IMR-90 (cell line): ENCODE data around the gene BACH1. TPM values are rescaled to one million over a fixed set of nuclear protein-coding genes. Genes with fewer than 3 reads are reported as not detected.

Experiments used
- ATAC-seq: fragments of 200-7000 bp; cut with Tn5 transposase; 2 replicates; pipeline ENCODE4 v1.9.1; 2020; ENCODE audit warnings: low read depth, mild to moderate bottlenecking, moderate library complexity
- BruUV-seq: library from RNA; stranded (reverse); fragments of 400-500 nt; replicated peaks from 2 replicates; lab custom pipeline; 2021; lab: Mats Ljungman, UMichigan
- CTCF ChIA-PET: fragments of 300-600 bp; formaldehyde crosslinking; extraction: SDS; loops from one replicate; lab custom pipeline; 2021; ENCODE audit warnings: antibody characterized with exemption; lab: Yijun Ruan, JAX
- POLR2A ChIA-PET: fragments of 300-600 bp; sonication (Branson Sonifier 250); formaldehyde crosslinking; loops from one replicate; lab custom pipeline; 2022; ENCODE audit warnings: antibody characterized with exemption; ENCODE audit not compliant: unreplicated experiment; lab: Charles Lee
- DNase-seq: peaks from one replicate; pipeline ENCODE4 v3.0.0; 2013
- H2AFZ ChIP-seq: replicated peaks from 2 replicates; pipeline ENCODE3; 2013; ENCODE audit warnings: low read length, mild to moderate bottlenecking; ENCODE audit not compliant: poor library complexity
- H2AK5ac ChIP-seq: 2 replicates; pipeline ENCODE4 v1.6.1; 2013; ENCODE audit warnings: low read depth, low read length, inconsistent platforms
- H2AK9ac ChIP-seq: replicated peaks from 2 replicates; pipeline ENCODE3; 2013; ENCODE audit warnings: mild to moderate bottlenecking, low read depth, low read length, moderate library complexity; ENCODE audit not compliant: poor library complexity
- H2BK120ac ChIP-seq: 2 replicates; pipeline ENCODE4 v1.6.1; 2013; ENCODE audit warnings: low read depth, low read length, inconsistent platforms
- H2BK15ac ChIP-seq: 3 replicates; pipeline ENCODE4 v1.6.1; 2013; ENCODE audit warnings: low read depth, low read length, inconsistent platforms
- H2BK20ac ChIP-seq: 2 replicates; pipeline ENCODE4 v1.6.1; 2013; ENCODE audit warnings: low read depth, mild to moderate bottlenecking, inconsistent platforms, low read length, moderate library complexity
- H2BK5ac ChIP-seq: 2 replicates; pipeline ENCODE4 v1.6.1; 2013; ENCODE audit warnings: mild to moderate bottlenecking, low read depth, low read length, inconsistent platforms; ENCODE audit not compliant: poor library complexity, severe bottlenecking
- H3K14ac ChIP-seq: replicated peaks from 2 replicates; pipeline ENCODE4 v1.6.1; 2013; ENCODE audit warnings: low read depth, low read length, inconsistent platforms
- H3K18ac ChIP-seq: 2 replicates; pipeline ENCODE4 v1.6.1; 2013; ENCODE audit warnings: low read depth, low read length, control low read depth
- H3K23ac ChIP-seq: 2 replicates; pipeline ENCODE4 v1.6.1; 2013; ENCODE audit warnings: low read depth, low read length, inconsistent platforms
- H3K27ac ChIP-seq: 2 replicates; pipeline ENCODE4 v1.5.1; 2013; ENCODE audit warnings: mild to moderate bottlenecking, control low read depth, low read length; ENCODE audit not compliant: insufficient read depth
- H3K27me3 ChIP-seq: 2 replicates; pipeline ENCODE4 v1.6.1; 2013; ENCODE audit warnings: low read length; ENCODE audit not compliant: control insufficient read depth, insufficient read depth
- H3K36me3 ChIP-seq: 2 replicates; pipeline ENCODE4 v1.6.1; 2013; ENCODE audit warnings: low read length, mixed read lengths; ENCODE audit not compliant: control insufficient read depth, insufficient read depth
- H3K4ac ChIP-seq: 2 replicates; pipeline ENCODE4 v1.6.1; 2013; ENCODE audit warnings: low read depth, low read length, inconsistent platforms
- H3K4me1 ChIP-seq: 2 replicates; pipeline ENCODE4 v1.6.1; 2013; ENCODE audit warnings: low read length, mixed read lengths; ENCODE audit not compliant: control insufficient read depth, insufficient read depth
- H3K4me2 ChIP-seq: 2 replicates; pipeline ENCODE4 v1.6.1; 2013; ENCODE audit warnings: low read depth, mild to moderate bottlenecking, control low read depth, low read length, moderate library complexity
- H3K4me3 ChIP-seq: 2 replicates; pipeline ENCODE4 v1.5.1; 2013; ENCODE audit warnings: low read depth, mild to moderate bottlenecking, control low read depth, low read length, moderate library complexity; ENCODE audit not compliant: insufficient read depth
- H3K56ac ChIP-seq: 2 replicates; pipeline ENCODE4 v1.6.1; 2013; ENCODE audit warnings: low read length, inconsistent platforms; ENCODE audit not compliant: insufficient read depth; ENCODE audit errors: extremely low read depth
- H3K79me1 ChIP-seq, 2 experiments: 2 replicates each; pipeline ENCODE4 v1.6.1; 2013; ENCODE audit warnings: low read length in 2 of 2, inconsistent platforms in 1 of 2, low read depth in 1 of 2
- H3K9ac ChIP-seq: 2 replicates; pipeline ENCODE4 v1.6.1; 2013; ENCODE audit warnings: low read depth, low read length, control low read depth
- H3K9me1 ChIP-seq: 2 replicates; pipeline ENCODE4 v1.6.1; 2013; ENCODE audit warnings: low read length, inconsistent platforms; ENCODE audit not compliant: insufficient read depth
- H3K9me3 ChIP-seq: 2 replicates; pipeline ENCODE4 v1.6.1; 2013; ENCODE audit warnings: low read length; ENCODE audit not compliant: control insufficient read depth, insufficient read depth
- H4K20me1 ChIP-seq: 2 replicates; pipeline ENCODE4 v1.6.1; 2013; ENCODE audit warnings: low read length, inconsistent platforms; ENCODE audit not compliant: insufficient read depth
- H4K5ac ChIP-seq: 2 replicates; pipeline ENCODE4 v1.6.1; 2013; ENCODE audit warnings: mild to moderate bottlenecking, low read depth, low read length, control low read depth
- H4K8ac ChIP-seq, 2 experiments: 2 replicates each; pipeline ENCODE4 v1.6.1; 2013; ENCODE audit warnings: low read depth in 2 of 2, low read length in 2 of 2, control low read depth in 1 of 2, inconsistent platforms in 1 of 2
- H4K91ac ChIP-seq: 2 replicates; pipeline ENCODE4 v1.6.1; 2013; ENCODE audit warnings: low read depth, low read length, inconsistent platforms; ENCODE audit not compliant: insufficient read depth
- BHLHE40 ChIP-seq: fragments of 150-350 bp; IDR thresholded peaks from 2 replicates; pipeline ENCODE4 v1.6.1; 2016; ENCODE audit warnings: mild to moderate bottlenecking, low read depth, low read length
- CEBPB ChIP-seq: IDR thresholded peaks from 2 replicates; pipeline ENCODE4 v1.6.1; 2012; ENCODE audit warnings: low read depth, low read length, improper control_type of control experiment
- CHD1 ChIP-seq: IDR thresholded peaks from 2 replicates; pipeline ENCODE4 v1.6.1; 2012; ENCODE audit warnings: low read depth, low read length, improper control_type of control experiment
- FOS ChIP-seq: fragments of 150-350 bp; IDR thresholded peaks from 2 replicates; pipeline ENCODE4 v1.6.1; 2016; ENCODE audit warnings: low read depth, low read length
- MAFK ChIP-seq: IDR thresholded peaks from 2 replicates; pipeline ENCODE4 v1.6.1; 2012; ENCODE audit warnings: low read depth, low read length, improper control_type of control experiment
- MAZ ChIP-seq: IDR thresholded peaks from 2 replicates; pipeline ENCODE4 v1.6.1; 2012; ENCODE audit warnings: low read depth, mild to moderate bottlenecking, low read length, improper control_type of control experiment, moderate library complexity, borderline replicate concordance
- MXI1 ChIP-seq: IDR thresholded peaks from 2 replicates; pipeline ENCODE4 v1.6.1; 2012; ENCODE audit warnings: low read depth, mild to moderate bottlenecking, low read length, moderate library complexity, borderline replicate concordance
- NFE2L2 ChIP-seq: fragments of 150-350 bp; IDR thresholded peaks from 2 replicates; pipeline ENCODE4 v1.6.1; 2016; ENCODE audit warnings: low read depth, mild to moderate bottlenecking, low read length
- POLR2A ChIP-seq: IDR thresholded peaks from 2 replicates; pipeline ENCODE4 v1.6.1; 2012; ENCODE audit warnings: mild to moderate bottlenecking, low read depth, low read length
- RAD21 ChIP-seq: IDR thresholded peaks from 2 replicates; pipeline ENCODE4 v1.6.1; 2012; ENCODE audit warnings: low read length, improper control_type of control experiment
- RCOR1 ChIP-seq: IDR thresholded peaks from 2 replicates; pipeline ENCODE4 v1.6.1; 2012; ENCODE audit warnings: mild to moderate bottlenecking, low read length, improper control_type of control experiment; ENCODE audit not compliant: insufficient replicate concordance
- RFX5 ChIP-seq: IDR thresholded peaks from 2 replicates; pipeline ENCODE4 v1.8.0; 2012; ENCODE audit warnings: low read depth, mild to moderate bottlenecking, low read length, moderate library complexity
- SMC3 ChIP-seq: fragments of 150-350 bp; IDR thresholded peaks from 2 replicates; pipeline ENCODE4 v1.6.1; 2016; ENCODE audit warnings: low read depth, mild to moderate bottlenecking, antibody characterized with exemption, low read length, moderate library complexity
- WGBS, 2 experiments: methylation state at CpG; one replicate each; pipeline versions ENCODE4 v1.1.5 to v1.1.7; 2013; ENCODE audit warnings: missing lambda C conversion rate in 2 of 2; ENCODE audit not compliant: insufficient read length in 1 of 2; ENCODE audit errors: extremely low coverage in 2 of 2; 5-methylcytosine and 5-hydroxymethylcytosine counted together
- dilution Hi-C: fragments of 300-500 bp; cut with HindIII; formaldehyde crosslinking; loops from one replicate; pipeline ENCODE4 v1.14.3; 2018; ENCODE audit warnings: low sequenced_read_pairs; ENCODE audit not compliant: unreplicated experiment
- in situ Hi-C: fragments of 300-500 bp; cut with MboI; formaldehyde crosslinking; loops from 3 replicates; pipeline ENCODE4 v1.14.3; 2019; ENCODE audit warnings: low sequenced_read_pairs, inconsistent platforms, mixed read lengths
- intact Hi-C: fragments of 100-400 bp; cut with micrococcal nuclease; formaldehyde crosslinking; loops from 2 replicates; pipeline ENCODE4 v1.10.0; 2022
- polyA plus RNA-seq, 3 experiments: library from polyadenylated mRNA; depleted of rRNA; stranded (reverse); fragments of >200 nt; gene quantifications; 2 replicates each; pipeline ENCODE4 v1.2.3, GENCODE V29; 2012; ENCODE audit warnings: low replicate concordance in 1 of 3
- total RNA-seq: library from RNA; depleted of rRNA; stranded (reverse); fragments of >200 nt; gene quantifications from 2 replicates; pipeline ENCODE4 v1.2.3, GENCODE V29; 2012
- TF ChIP-seq, protein P1 (sequence below): fragments of 150-350 bp; IDR thresholded peaks from 2 replicates; pipeline ENCODE4 v1.6.1; 2017; ENCODE audit warnings: mild to moderate bottlenecking, antibody characterized with exemption, low read length, low read depth
- TF ChIP-seq, protein P2 (sequence below): fragments of 150-350 bp; IDR thresholded peaks from 2 replicates; pipeline ENCODE4 v1.6.1; 2016; ENCODE audit warnings: low read depth, mild to moderate bottlenecking, low read length, moderate library complexity, borderline replicate concordance
- TF ChIP-seq, protein P3 (sequence below): conservative IDR thresholded peaks from 2 replicates; pipeline ENCODE4 v1.5.1; 2012; ENCODE audit warnings: mild to moderate bottlenecking, low read depth, low read length, improper control_type of control experiment

BACH1 gene
- total and polyA plus RNA-seq, 2 of the 4 experiments (the other 2 are of a cell fraction) = 23.1 to 108 TPM

DNA sequence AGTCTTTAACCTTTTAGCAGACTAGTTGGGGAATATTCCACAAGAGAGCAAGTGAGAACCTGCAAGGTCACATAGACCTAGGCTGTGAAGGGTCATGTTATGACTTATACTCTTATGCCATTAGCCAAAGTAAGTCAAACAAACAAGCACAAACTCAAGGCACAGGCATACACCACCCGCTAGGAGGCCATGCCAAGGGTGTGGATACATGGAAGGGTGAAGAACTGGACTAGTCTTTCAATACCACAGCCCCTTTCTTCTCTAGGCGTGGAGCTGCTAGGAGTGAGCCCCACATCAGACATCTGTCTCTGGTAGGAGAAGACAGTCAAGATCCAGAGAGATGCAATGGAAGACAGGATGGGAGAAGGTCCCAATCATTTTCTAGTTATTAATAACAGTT lies 68.6 kb downstream of the BACH1 start:
- Histone ChIP-seq H3K27ac (no peak overlapping the region), H3K4me2 (no peak overlapping the region), H3K27me3 (no peaks in the 10 kb centered on the region), H2BK20ac (no peak overlapping the region), H3K9me3 (peaks cover 4% of the 10 kb centered on the region; the same call in 1 of the 2 replicates), H2AK9ac (no peak overlapping the region), H3K18ac (peak overlapping the region; percentile 57; the same call in 1 of the 2 replicates), H2BK120ac (no peak overlapping the region), H4K8ac (no peak overlapping the region), H3K56ac (no peak overlapping the region), H2BK5ac (no peak overlapping the region), H3K4me3 (no peak overlapping the region), H3K9ac (no peak overlapping the region), H2BK15ac (no peak overlapping the region), H3K4me1 (peaks cover 2% of the 10 kb centered on the region; the same call in 1 of the 2 replicates), H4K5ac (no peak overlapping the region), H3K79me1 (peaks cover 18 to 35% of the 10 kb centered on the region in 2 experiments; a peak in 3 of 4 replicates), H3K9me1 (0 out of 2 replicates have a peak, but pooled peaks cover 3% of the 10 kb centered on the region), H2AFZ (no peak overlapping the region), H4K91ac (no peak overlapping the region), H3K36me3 (peaks cover 18% of the 10 kb centered on the region), H3K23ac (no peak overlapping the region), H3K14ac (no peak overlapping the region), H2AK5ac (peak overlapping the region; percentile 29; the same call in 1 of the 2 replicates), H3K4ac (no peak overlapping the region), H4K20me1 (no peaks in the 10 kb centered on the region)
- POLR2A ChIA-PET = no interaction called here
- DNase-seq (no peak), ATAC-seq (no peak)
- TF ChIP-seq POLR2A (no peak), RFX5 (no peak), FOS (no peak), RAD21 (no peak), MAFK (no peak), CEBPB (no peak), RCOR1 (no peak), BHLHE40 (no peak), CHD1 (no peak), MAZ (no peak), MXI1 (no peak), SMC3 (no peak), NFE2L2 (no peak)
- TF ChIP-seq, protein P1, sequence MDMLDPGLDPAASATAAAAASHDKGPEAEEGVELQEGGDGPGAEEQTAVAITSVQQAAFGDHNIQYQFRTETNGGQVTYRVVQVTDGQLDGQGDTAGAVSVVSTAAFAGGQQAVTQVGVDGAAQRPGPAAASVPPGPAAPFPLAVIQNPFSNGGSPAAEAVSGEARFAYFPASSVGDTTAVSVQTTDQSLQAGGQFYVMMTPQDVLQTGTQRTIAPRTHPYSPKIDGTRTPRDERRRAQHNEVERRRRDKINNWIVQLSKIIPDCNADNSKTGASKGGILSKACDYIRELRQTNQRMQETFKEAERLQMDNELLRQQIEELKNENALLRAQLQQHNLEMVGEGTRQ = no peak
- TF ChIP-seq, protein P2, sequence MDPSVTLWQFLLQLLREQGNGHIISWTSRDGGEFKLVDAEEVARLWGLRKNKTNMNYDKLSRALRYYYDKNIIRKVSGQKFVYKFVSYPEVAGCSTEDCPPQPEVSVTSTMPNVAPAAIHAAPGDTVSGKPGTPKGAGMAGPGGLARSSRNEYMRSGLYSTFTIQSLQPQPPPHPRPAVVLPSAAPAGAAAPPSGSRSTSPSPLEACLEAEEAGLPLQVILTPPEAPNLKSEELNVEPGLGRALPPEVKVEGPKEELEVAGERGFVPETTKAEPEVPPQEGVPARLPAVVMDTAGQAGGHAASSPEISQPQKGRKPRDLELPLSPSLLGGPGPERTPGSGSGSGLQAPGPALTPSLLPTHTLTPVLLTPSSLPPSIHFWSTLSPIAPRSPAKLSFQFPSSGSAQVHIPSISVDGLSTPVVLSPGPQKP = no peak
- TF ChIP-seq, protein P3, sequence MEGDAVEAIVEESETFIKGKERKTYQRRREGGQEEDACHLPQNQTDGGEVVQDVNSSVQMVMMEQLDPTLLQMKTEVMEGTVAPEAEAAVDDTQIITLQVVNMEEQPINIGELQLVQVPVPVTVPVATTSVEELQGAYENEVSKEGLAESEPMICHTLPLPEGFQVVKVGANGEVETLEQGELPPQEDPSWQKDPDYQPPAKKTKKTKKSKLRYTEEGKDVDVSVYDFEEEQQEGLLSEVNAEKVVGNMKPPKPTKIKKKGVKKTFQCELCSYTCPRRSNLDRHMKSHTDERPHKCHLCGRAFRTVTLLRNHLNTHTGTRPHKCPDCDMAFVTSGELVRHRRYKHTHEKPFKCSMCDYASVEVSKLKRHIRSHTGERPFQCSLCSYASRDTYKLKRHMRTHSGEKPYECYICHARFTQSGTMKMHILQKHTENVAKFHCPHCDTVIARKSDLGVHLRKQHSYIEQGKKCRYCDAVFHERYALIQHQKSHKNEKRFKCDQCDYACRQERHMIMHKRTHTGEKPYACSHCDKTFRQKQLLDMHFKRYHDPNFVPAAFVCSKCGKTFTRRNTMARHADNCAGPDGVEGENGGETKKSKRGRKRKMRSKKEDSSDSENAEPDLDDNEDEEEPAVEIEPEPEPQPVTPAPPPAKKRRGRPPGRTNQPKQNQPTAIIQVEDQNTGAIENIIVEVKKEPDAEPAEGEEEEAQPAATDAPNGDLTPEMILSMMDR = no peak
- dilution Hi-C loops (no loop called here), in situ Hi-C loops (no loop called here), intact Hi-C loops (no loop called here)
- CTCF ChIA-PET = no interaction called here
- no TSS peak for BruUV-seq
- no CpG with 5 or more reads among the region's 2 CpGs for WGBS, 2 experiments
